ENCODE results near the gene CLOCK.

CLOCK gene

DNA sequence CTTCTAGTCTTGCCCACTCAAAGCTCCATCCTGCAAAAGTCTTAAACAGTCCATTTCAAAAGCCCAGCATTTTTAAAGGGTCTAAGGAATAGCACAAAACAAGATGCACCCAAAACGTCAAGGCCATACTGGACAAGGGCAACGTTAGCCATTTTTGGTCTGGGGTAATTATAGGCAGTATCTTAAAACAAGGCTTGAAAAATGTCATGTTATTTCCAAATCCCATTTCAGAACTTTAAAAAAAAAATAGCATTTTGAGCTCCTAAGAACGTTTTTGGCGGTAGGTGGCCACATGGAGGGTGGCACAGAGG is 151.5 kb downstream of the CLOCK start:
- TF ChIP-seq, protein P1, sequence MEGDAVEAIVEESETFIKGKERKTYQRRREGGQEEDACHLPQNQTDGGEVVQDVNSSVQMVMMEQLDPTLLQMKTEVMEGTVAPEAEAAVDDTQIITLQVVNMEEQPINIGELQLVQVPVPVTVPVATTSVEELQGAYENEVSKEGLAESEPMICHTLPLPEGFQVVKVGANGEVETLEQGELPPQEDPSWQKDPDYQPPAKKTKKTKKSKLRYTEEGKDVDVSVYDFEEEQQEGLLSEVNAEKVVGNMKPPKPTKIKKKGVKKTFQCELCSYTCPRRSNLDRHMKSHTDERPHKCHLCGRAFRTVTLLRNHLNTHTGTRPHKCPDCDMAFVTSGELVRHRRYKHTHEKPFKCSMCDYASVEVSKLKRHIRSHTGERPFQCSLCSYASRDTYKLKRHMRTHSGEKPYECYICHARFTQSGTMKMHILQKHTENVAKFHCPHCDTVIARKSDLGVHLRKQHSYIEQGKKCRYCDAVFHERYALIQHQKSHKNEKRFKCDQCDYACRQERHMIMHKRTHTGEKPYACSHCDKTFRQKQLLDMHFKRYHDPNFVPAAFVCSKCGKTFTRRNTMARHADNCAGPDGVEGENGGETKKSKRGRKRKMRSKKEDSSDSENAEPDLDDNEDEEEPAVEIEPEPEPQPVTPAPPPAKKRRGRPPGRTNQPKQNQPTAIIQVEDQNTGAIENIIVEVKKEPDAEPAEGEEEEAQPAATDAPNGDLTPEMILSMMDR (IDR thresholded peaks at IDR 0.05; ENCODE audit: low read depth, low read length, missing control alignments), result no peak
- H3K4me3 ChIP-seq (ENCODE audit: low read depth, low read length), result peak overlapping the region; percentile 92
- DNase-seq (ENCODE audit: low read depth), result no peak

DNA sequence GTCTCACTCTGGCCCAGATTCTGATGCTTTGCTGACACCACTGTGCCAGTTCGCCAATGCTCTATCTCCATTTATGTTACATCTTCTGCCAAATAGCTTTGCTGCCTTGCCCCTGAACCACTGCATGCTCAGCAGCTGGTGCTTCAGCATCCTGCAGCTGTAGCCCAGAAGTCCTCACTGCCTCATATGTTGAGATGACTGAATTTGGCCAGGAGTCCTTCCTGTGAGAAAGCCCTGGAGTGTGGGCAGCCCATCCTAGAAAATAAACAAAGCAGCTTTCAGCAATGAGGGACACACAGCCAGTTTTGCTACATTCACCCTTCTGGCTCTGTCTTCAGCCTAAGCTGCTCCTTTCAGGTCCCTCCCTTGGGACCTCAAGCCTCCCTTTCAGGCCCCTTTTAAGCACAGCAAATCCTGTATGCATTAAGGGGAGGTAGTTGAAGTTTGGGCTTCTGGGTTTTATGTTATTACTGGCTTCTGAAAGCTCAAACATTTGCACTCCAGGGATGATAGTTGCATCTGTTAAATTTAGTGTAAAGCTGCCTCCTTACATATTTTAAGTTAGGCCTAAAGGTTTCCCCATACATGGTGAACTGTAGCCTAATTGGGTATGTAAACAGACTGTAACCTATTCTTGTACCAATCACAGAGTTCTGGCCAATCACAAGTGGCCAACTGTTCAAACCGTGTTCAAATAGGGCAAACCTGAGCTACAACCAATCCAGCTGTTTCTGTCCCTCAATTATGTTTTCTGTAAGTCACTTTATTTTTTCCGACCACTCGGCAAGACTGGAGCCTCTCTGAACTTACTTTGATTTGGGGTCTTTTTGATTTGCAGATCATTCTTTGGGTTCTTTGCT is 153.0 kb downstream of the CLOCK start:
- TF ChIP-seq, protein P1 (IDR thresholded peaks at IDR 0.05; ENCODE audit: low read depth, low read length, missing control alignments), result no peak
- DNase-seq (ENCODE audit: low read depth), result no peak
- H3K4me3 ChIP-seq (ENCODE audit: low read depth, low read length), result no peak overlapping the region

DNA sequence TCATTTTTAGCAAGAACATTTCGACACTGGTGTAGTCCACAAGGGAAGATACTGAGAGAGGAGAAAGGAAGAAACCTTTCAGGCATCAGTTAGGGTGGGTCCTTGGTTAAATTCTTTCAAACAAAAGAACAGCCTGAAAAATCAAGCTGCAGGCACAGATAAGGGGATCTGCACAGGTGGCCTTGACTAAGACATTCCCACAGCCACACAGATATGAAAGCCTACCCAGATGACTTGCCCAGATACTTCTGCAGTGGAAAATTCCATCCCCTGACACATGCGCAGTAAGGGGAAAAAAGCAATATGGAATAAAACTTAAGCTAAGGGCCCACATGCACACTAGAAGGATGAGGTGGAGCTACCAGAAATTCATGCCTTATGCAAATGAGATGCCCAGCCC is 159.9 kb downstream of the CLOCK start:
- H3K4me3 ChIP-seq (ENCODE audit: low read depth, low read length), result no peak overlapping the region
- no peak for DNase-seq (ENCODE audit: low read depth)
- TF ChIP-seq, protein P1 (IDR thresholded peaks at IDR 0.05; ENCODE audit: low read depth, low read length, missing control alignments), result no peak

DNA sequence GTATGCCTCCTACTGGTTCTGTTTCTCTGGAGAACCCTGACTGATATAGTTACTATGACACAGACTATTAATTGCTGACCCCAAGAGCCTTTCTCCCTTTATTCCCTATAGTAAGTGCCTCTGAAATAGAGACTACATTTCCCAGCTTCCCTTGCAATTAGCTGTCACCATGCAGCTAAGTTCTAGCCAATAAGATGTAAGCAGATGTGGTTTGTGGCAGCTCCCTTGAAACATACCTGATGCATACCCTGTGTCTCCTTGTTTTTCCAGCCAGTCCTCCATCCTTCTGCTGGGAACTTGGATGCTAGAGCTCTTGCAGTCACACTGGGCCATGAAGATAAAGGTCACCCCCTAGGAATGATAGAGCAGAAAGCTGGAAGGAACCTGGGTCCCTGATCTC is 160.6 kb downstream of the CLOCK start:
- DNase-seq (ENCODE audit: low read depth), result no peak
- TF ChIP-seq, protein P1 (IDR thresholded peaks at IDR 0.05; ENCODE audit: low read depth, low read length, missing control alignments), result no peak
- no peak overlapping the region for H3K4me3 ChIP-seq (ENCODE audit: low read depth, low read length)

DNA sequence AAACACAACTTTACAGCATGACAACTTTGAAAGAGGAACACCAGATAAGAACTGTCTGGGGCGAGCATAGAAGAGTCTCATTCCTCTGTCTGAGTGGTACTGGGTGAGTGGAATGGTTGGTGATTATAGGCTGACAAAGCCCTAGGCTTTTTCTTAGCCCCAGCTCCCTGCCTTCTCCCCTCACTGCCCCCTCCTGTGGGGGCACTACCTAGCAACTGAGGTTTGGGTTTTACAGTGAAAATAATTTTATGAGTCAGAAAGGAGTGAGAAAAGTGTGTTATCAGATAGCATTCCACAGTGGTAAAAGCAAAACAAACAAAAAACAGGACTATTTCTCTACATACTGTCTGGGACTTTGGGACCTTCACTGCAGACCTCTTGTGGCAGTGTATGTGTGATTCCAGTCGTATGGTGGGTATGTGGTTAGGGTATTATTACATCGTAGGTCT is 161.5 kb downstream of the CLOCK start:
- no peak overlapping the region for H3K4me3 ChIP-seq (ENCODE audit: low read depth, low read length)
- no peak for DNase-seq (ENCODE audit: low read depth)
- TF ChIP-seq, protein P1 (IDR thresholded peaks at IDR 0.05; ENCODE audit: low read depth, low read length, missing control alignments), result no peak

DNA sequence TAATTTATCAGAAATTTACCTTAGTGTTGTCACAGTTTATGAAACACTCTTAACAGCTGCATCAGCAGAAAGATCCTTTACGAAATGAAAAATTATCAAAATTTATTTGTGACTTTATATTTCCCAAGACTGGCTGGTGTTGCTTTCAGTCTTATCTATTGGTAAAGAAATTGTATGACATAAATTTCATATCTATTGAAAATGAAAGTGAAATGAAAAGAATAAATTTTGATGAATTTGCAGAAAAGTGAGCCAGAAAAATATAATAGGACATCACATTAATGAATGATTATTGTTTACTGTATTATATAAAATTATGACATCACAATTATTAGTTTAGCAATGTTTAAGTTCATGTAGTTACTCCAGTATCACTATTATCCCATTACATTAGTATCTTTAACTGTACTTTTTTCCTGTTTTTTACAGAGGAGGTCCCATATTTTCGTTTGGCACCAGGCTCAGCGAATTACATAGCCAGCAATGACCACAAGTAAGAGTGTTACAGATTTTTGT is 164.2 kb downstream of the CLOCK start:
- DNase-seq (ENCODE audit: low read depth), result no peak
- TF ChIP-seq, protein P1 (IDR thresholded peaks at IDR 0.05; ENCODE audit: low read depth, low read length, missing control alignments), result no peak
- no peak overlapping the region for H3K4me3 ChIP-seq (ENCODE audit: low read depth, low read length)

DNA sequence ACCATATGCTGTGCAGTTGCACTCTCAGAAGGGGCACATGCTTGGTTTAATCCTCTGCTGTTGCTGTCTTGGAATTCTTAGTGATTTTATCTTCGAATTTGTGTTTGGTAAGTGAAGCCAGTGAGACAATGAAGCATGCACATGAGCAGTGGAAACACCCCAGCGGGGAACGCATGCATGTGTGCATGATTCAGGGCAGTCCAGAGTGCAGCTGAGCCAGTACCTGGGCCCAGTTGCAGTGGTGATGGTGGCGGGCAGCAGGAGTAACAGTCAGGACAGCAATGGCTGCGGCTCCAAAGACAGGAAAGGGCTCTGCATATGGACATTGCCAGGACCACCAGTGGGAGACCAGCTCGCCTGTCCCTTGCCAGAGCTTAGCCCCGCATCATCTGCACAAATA is 165.2 kb downstream of the CLOCK start:
- TF ChIP-seq, protein P1 (IDR thresholded peaks at IDR 0.05; ENCODE audit: low read depth, low read length, missing control alignments), result no peak
- DNase-seq (ENCODE audit: low read depth), result no peak
- no peak overlapping the region for H3K4me3 ChIP-seq (ENCODE audit: low read depth, low read length)
